IMR-90 (cell line): ENCODE results near the gene TMOD2. TPM values are rescaled to one million over a fixed set of nuclear protein-coding genes. Genes with fewer than 3 reads are reported as not detected.

ENCODE experiments used
- ATAC-seq: fragments of 200-7000 bp; cut with Tn5 transposase; 2 replicates; pipeline ENCODE4 v1.9.1; 2020; ENCODE audit warnings: low read depth, mild to moderate bottlenecking, moderate library complexity
- BruUV-seq: library from RNA; stranded (reverse); fragments of 400-500 nt; replicated peaks from 2 replicates; lab custom pipeline; 2021; lab: Mats Ljungman, UMichigan
- CTCF ChIA-PET: fragments of 300-600 bp; formaldehyde crosslinking; extraction: SDS; loops from one replicate; lab custom pipeline; 2021; ENCODE audit warnings: antibody characterized with exemption; lab: Yijun Ruan, JAX
- POLR2A ChIA-PET: fragments of 300-600 bp; sonication (Branson Sonifier 250); formaldehyde crosslinking; loops from one replicate; lab custom pipeline; 2022; ENCODE audit warnings: antibody characterized with exemption; ENCODE audit not compliant: unreplicated experiment; lab: Charles Lee
- DNase-seq: peaks from one replicate; pipeline ENCODE4 v3.0.0; 2013
- H2AFZ ChIP-seq: replicated peaks from 2 replicates; pipeline ENCODE3; 2013; ENCODE audit warnings: low read length, mild to moderate bottlenecking; ENCODE audit not compliant: poor library complexity
- H2AK5ac ChIP-seq: 2 replicates; pipeline ENCODE4 v1.6.1; 2013; ENCODE audit warnings: low read depth, low read length, inconsistent platforms
- H2AK9ac ChIP-seq: replicated peaks from 2 replicates; pipeline ENCODE3; 2013; ENCODE audit warnings: mild to moderate bottlenecking, low read depth, low read length, moderate library complexity; ENCODE audit not compliant: poor library complexity
- H2BK120ac ChIP-seq: 2 replicates; pipeline ENCODE4 v1.6.1; 2013; ENCODE audit warnings: low read depth, low read length, inconsistent platforms
- H2BK15ac ChIP-seq: 3 replicates; pipeline ENCODE4 v1.6.1; 2013; ENCODE audit warnings: low read depth, low read length, inconsistent platforms
- H2BK20ac ChIP-seq: 2 replicates; pipeline ENCODE4 v1.6.1; 2013; ENCODE audit warnings: low read depth, mild to moderate bottlenecking, inconsistent platforms, low read length, moderate library complexity
- H2BK5ac ChIP-seq: 2 replicates; pipeline ENCODE4 v1.6.1; 2013; ENCODE audit warnings: mild to moderate bottlenecking, low read depth, low read length, inconsistent platforms; ENCODE audit not compliant: poor library complexity, severe bottlenecking
- H3K14ac ChIP-seq: replicated peaks from 2 replicates; pipeline ENCODE4 v1.6.1; 2013; ENCODE audit warnings: low read depth, low read length, inconsistent platforms
- H3K18ac ChIP-seq: 2 replicates; pipeline ENCODE4 v1.6.1; 2013; ENCODE audit warnings: low read depth, low read length, control low read depth
- H3K23ac ChIP-seq: 2 replicates; pipeline ENCODE4 v1.6.1; 2013; ENCODE audit warnings: low read depth, low read length, inconsistent platforms
- H3K27ac ChIP-seq: 2 replicates; pipeline ENCODE4 v1.5.1; 2013; ENCODE audit warnings: mild to moderate bottlenecking, control low read depth, low read length; ENCODE audit not compliant: insufficient read depth
- H3K27me3 ChIP-seq: 2 replicates; pipeline ENCODE4 v1.6.1; 2013; ENCODE audit warnings: low read length; ENCODE audit not compliant: control insufficient read depth, insufficient read depth
- H3K36me3 ChIP-seq: 2 replicates; pipeline ENCODE4 v1.6.1; 2013; ENCODE audit warnings: low read length, mixed read lengths; ENCODE audit not compliant: control insufficient read depth, insufficient read depth
- H3K4ac ChIP-seq: 2 replicates; pipeline ENCODE4 v1.6.1; 2013; ENCODE audit warnings: low read depth, low read length, inconsistent platforms
- H3K4me1 ChIP-seq: 2 replicates; pipeline ENCODE4 v1.6.1; 2013; ENCODE audit warnings: low read length, mixed read lengths; ENCODE audit not compliant: control insufficient read depth, insufficient read depth
- H3K4me2 ChIP-seq: 2 replicates; pipeline ENCODE4 v1.6.1; 2013; ENCODE audit warnings: low read depth, mild to moderate bottlenecking, control low read depth, low read length, moderate library complexity
- H3K4me3 ChIP-seq: 2 replicates; pipeline ENCODE4 v1.5.1; 2013; ENCODE audit warnings: low read depth, mild to moderate bottlenecking, control low read depth, low read length, moderate library complexity; ENCODE audit not compliant: insufficient read depth
- H3K56ac ChIP-seq: 2 replicates; pipeline ENCODE4 v1.6.1; 2013; ENCODE audit warnings: low read length, inconsistent platforms; ENCODE audit not compliant: insufficient read depth; ENCODE audit errors: extremely low read depth
- H3K79me1 ChIP-seq, 2 experiments: 2 replicates each; pipeline ENCODE4 v1.6.1; 2013; ENCODE audit warnings: low read length in 2 of 2, inconsistent platforms in 1 of 2, low read depth in 1 of 2
- H3K9ac ChIP-seq: 2 replicates; pipeline ENCODE4 v1.6.1; 2013; ENCODE audit warnings: low read depth, low read length, control low read depth
- H3K9me1 ChIP-seq: 2 replicates; pipeline ENCODE4 v1.6.1; 2013; ENCODE audit warnings: low read length, inconsistent platforms; ENCODE audit not compliant: insufficient read depth
- H3K9me3 ChIP-seq: 2 replicates; pipeline ENCODE4 v1.6.1; 2013; ENCODE audit warnings: low read length; ENCODE audit not compliant: control insufficient read depth, insufficient read depth
- H4K20me1 ChIP-seq: 2 replicates; pipeline ENCODE4 v1.6.1; 2013; ENCODE audit warnings: low read length, inconsistent platforms; ENCODE audit not compliant: insufficient read depth
- H4K5ac ChIP-seq: 2 replicates; pipeline ENCODE4 v1.6.1; 2013; ENCODE audit warnings: mild to moderate bottlenecking, low read depth, low read length, control low read depth
- H4K8ac ChIP-seq, 2 experiments: 2 replicates each; pipeline ENCODE4 v1.6.1; 2013; ENCODE audit warnings: low read depth in 2 of 2, low read length in 2 of 2, control low read depth in 1 of 2, inconsistent platforms in 1 of 2
- H4K91ac ChIP-seq: 2 replicates; pipeline ENCODE4 v1.6.1; 2013; ENCODE audit warnings: low read depth, low read length, inconsistent platforms; ENCODE audit not compliant: insufficient read depth
- BHLHE40 ChIP-seq: fragments of 150-350 bp; IDR thresholded peaks from 2 replicates; pipeline ENCODE4 v1.6.1; 2016; ENCODE audit warnings: mild to moderate bottlenecking, low read depth, low read length
- CEBPB ChIP-seq: IDR thresholded peaks from 2 replicates; pipeline ENCODE4 v1.6.1; 2012; ENCODE audit warnings: low read depth, low read length, improper control_type of control experiment
- CHD1 ChIP-seq: IDR thresholded peaks from 2 replicates; pipeline ENCODE4 v1.6.1; 2012; ENCODE audit warnings: low read depth, low read length, improper control_type of control experiment
- CTCF ChIP-seq: conservative IDR thresholded peaks from 2 replicates; pipeline ENCODE4 v1.5.1; 2012; ENCODE audit warnings: mild to moderate bottlenecking, low read depth, low read length, improper control_type of control experiment
- MAFK ChIP-seq: IDR thresholded peaks from 2 replicates; pipeline ENCODE4 v1.6.1; 2012; ENCODE audit warnings: low read depth, low read length, improper control_type of control experiment
- MAZ ChIP-seq: IDR thresholded peaks from 2 replicates; pipeline ENCODE4 v1.6.1; 2012; ENCODE audit warnings: low read depth, mild to moderate bottlenecking, low read length, improper control_type of control experiment, moderate library complexity, borderline replicate concordance
- MXI1 ChIP-seq: IDR thresholded peaks from 2 replicates; pipeline ENCODE4 v1.6.1; 2012; ENCODE audit warnings: low read depth, mild to moderate bottlenecking, low read length, moderate library complexity, borderline replicate concordance
- NFE2L2 ChIP-seq: fragments of 150-350 bp; IDR thresholded peaks from 2 replicates; pipeline ENCODE4 v1.6.1; 2016; ENCODE audit warnings: low read depth, mild to moderate bottlenecking, low read length
- POLR2A ChIP-seq: IDR thresholded peaks from 2 replicates; pipeline ENCODE4 v1.6.1; 2012; ENCODE audit warnings: mild to moderate bottlenecking, low read depth, low read length
- RAD21 ChIP-seq: IDR thresholded peaks from 2 replicates; pipeline ENCODE4 v1.6.1; 2012; ENCODE audit warnings: low read length, improper control_type of control experiment
- RCOR1 ChIP-seq: IDR thresholded peaks from 2 replicates; pipeline ENCODE4 v1.6.1; 2012; ENCODE audit warnings: mild to moderate bottlenecking, low read length, improper control_type of control experiment; ENCODE audit not compliant: insufficient replicate concordance
- RFX5 ChIP-seq: IDR thresholded peaks from 2 replicates; pipeline ENCODE4 v1.8.0; 2012; ENCODE audit warnings: low read depth, mild to moderate bottlenecking, low read length, moderate library complexity
- SMC3 ChIP-seq: fragments of 150-350 bp; IDR thresholded peaks from 2 replicates; pipeline ENCODE4 v1.6.1; 2016; ENCODE audit warnings: low read depth, mild to moderate bottlenecking, antibody characterized with exemption, low read length, moderate library complexity
- USF2 ChIP-seq: fragments of 150-350 bp; IDR thresholded peaks from 2 replicates; pipeline ENCODE4 v1.6.1; 2017; ENCODE audit warnings: mild to moderate bottlenecking, antibody characterized with exemption, low read length, low read depth
- WGBS, 2 experiments: methylation state at CpG; one replicate each; pipeline versions ENCODE4 v1.1.5 to v1.1.7; 2013; ENCODE audit warnings: missing lambda C conversion rate in 2 of 2; ENCODE audit not compliant: insufficient read length in 1 of 2; ENCODE audit errors: extremely low coverage in 2 of 2; 5-methylcytosine and 5-hydroxymethylcytosine counted together
- dilution Hi-C: fragments of 300-500 bp; cut with HindIII; formaldehyde crosslinking; loops from one replicate; pipeline ENCODE4 v1.14.3; 2018; ENCODE audit warnings: low sequenced_read_pairs; ENCODE audit not compliant: unreplicated experiment
- in situ Hi-C: fragments of 300-500 bp; cut with MboI; formaldehyde crosslinking; loops from 3 replicates; pipeline ENCODE4 v1.14.3; 2019; ENCODE audit warnings: low sequenced_read_pairs, inconsistent platforms, mixed read lengths
- intact Hi-C: fragments of 100-400 bp; cut with micrococcal nuclease; formaldehyde crosslinking; loops from 2 replicates; pipeline ENCODE4 v1.10.0; 2022
- polyA plus RNA-seq, 3 experiments: library from polyadenylated mRNA; depleted of rRNA; stranded (reverse); fragments of >200 nt; gene quantifications; 2 replicates each; pipeline ENCODE4 v1.2.3, GENCODE V29; 2012; ENCODE audit warnings: low replicate concordance in 1 of 3
- total RNA-seq: library from RNA; depleted of rRNA; stranded (reverse); fragments of >200 nt; gene quantifications from 2 replicates; pipeline ENCODE4 v1.2.3, GENCODE V29; 2012
- TF ChIP-seq, protein P1 (sequence below): fragments of 150-350 bp; IDR thresholded peaks from 2 replicates; pipeline ENCODE4 v1.6.1; 2016; ENCODE audit warnings: low read depth, mild to moderate bottlenecking, low read length, moderate library complexity, borderline replicate concordance

Gene TMOD2
- total and polyA plus RNA-seq, 2 of the 4 experiments (the other 2 are of a cell fraction) = 2.8 to 5.4 TPM

DNA sequence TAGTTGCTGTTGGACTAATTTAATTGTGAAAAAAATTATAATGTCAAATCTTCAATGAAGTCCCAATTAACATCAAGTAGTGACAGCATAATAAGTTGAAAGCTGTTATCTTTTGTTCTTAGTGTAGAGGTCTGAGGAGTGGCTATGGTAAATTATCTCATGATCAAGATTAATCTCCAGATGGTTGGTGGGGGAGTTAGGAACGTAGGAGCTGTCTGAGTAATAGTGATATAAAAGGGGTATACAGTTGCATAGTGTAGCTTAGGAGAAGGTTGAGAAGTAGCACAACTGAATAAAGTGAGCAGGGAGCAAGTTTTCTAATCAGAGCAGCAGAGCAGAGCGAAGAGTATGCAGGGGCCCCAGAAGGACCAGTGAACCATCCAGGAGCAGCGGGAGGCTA is 19.5 kb downstream of the TMOD2 start:
- H3K4me3 ChIP-seq = no peak overlapping the region
- H2BK120ac ChIP-seq = no peak overlapping the region
- H4K20me1 ChIP-seq = no peaks in the 10 kb centered on the region
- CTCF ChIA-PET = interaction anchor here (0.7 to 1.0 kb wide), 2 partner anchors 10 to 121 kb away, joined by 3 read pairs; no protein-coding TSS in a partner anchor
- BruUV-seq = no TSS peak
- H3K36me3 ChIP-seq = peaks cover 9% of the 10 kb centered on the region; the same call in 1 of the 2 replicates
- no peak for ATAC-seq
- no peak overlapping the region for H2AK5ac ChIP-seq
- no peak overlapping the region for H3K14ac ChIP-seq
- H3K9ac ChIP-seq = no peak overlapping the region
- no peaks in the 10 kb centered on the region for H3K27me3 ChIP-seq
- H3K18ac ChIP-seq = no peak overlapping the region
- H3K4me2 ChIP-seq = no peak overlapping the region
- no peaks in the 10 kb centered on the region for H3K4me1 ChIP-seq
- H3K27ac ChIP-seq = no peak overlapping the region
- H3K79me1 ChIP-seq = no peaks in the 10 kb centered on the region
- H2AK9ac ChIP-seq = no peak overlapping the region
- H2BK5ac ChIP-seq = no peak overlapping the region
- no peak overlapping the region for H3K4ac ChIP-seq
- H2BK15ac ChIP-seq = no peak overlapping the region
- H2BK20ac ChIP-seq = no peak overlapping the region
- no peak for DNase-seq
- POLR2A ChIA-PET = no interaction called here
- intact Hi-C loops = no loop called here
- no peak overlapping the region for H2AFZ ChIP-seq
- TF ChIP-seq NFE2L2 = no peak
- no peak for TF ChIP-seq MAFK
- TF ChIP-seq RFX5 = no peak
- no peak for TF ChIP-seq CHD1
- no peak for TF ChIP-seq MXI1
- no peak for TF ChIP-seq MAZ
- TF ChIP-seq CEBPB = no peak
- no peak for TF ChIP-seq POLR2A
- TF ChIP-seq, protein P1, sequence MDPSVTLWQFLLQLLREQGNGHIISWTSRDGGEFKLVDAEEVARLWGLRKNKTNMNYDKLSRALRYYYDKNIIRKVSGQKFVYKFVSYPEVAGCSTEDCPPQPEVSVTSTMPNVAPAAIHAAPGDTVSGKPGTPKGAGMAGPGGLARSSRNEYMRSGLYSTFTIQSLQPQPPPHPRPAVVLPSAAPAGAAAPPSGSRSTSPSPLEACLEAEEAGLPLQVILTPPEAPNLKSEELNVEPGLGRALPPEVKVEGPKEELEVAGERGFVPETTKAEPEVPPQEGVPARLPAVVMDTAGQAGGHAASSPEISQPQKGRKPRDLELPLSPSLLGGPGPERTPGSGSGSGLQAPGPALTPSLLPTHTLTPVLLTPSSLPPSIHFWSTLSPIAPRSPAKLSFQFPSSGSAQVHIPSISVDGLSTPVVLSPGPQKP = no peak
- TF ChIP-seq USF2 = no peak
- TF ChIP-seq RCOR1 = no peak
- no peak for TF ChIP-seq RAD21
- TF ChIP-seq SMC3 = no peak
- TF ChIP-seq BHLHE40 = no peak
- no peak for TF ChIP-seq CTCF
- in situ Hi-C loops = loop anchor here (5.0 kb wide), 1 partner anchor 129 kb away; no protein-coding TSS in a partner anchor
- H4K8ac ChIP-seq = no peak overlapping the region
- H3K56ac ChIP-seq = no peak overlapping the region
- no peak overlapping the region for H4K91ac ChIP-seq
- peaks cover 6% of the 10 kb centered on the region; the same call in 1 of the 2 replicates for H3K9me1 ChIP-seq
- H3K9me3 ChIP-seq = no peaks in the 10 kb centered on the region
- dilution Hi-C loops = no loop called here
- no peak overlapping the region for H4K5ac ChIP-seq
- WGBS, 2 experiments = 77% methylated on average over 3 of the region's 3 CpGs; no CpG with 5 or more reads in 1 of the 2 experiments
- H3K23ac ChIP-seq = no peak overlapping the region
